ENCODE measurements around the gene FUT2. TPM values are rescaled to one million over a fixed set of nuclear protein-coding genes. Genes with fewer than 3 reads are reported as not detected.

Gene FUT2
- total and polyA plus RNA-seq, 2 donors from 2014 or later, result 0.28 to 5.8 TPM

DNA sequence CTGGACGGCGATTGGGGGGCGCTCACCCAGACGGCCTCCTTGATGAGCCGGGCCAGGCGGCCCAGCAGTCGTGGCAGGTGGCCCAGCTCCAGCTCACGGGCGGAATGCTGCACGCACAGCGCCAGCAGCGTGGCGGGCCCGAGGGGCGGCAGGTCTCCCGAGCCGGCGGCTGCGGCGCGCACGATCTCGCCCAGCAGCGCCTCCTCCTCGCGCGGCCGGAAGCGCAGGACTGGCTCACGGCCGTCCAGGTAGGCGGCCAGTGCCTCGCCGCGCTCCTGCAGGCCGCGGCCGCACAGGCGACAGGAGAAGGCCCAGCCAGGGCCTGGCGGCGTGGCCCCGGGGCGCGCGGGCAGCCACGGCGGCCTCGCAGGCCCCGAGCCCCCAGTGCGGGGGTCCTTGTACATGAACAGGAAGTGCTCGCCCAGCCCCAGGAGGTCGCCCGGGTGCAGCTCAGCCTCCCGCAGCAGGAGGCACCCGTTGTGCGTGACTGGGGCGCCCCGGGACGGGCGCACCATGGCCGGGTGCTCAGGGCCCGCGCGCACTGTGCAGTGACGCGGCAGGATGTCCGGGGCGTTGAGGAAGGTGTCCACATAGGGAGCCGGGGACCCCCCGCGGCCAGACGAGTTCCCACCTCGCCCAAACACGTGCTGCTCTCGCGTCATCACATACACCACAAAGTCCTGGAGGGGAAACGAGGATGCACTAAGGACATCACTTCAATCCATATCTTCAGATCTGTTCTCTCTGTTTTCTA is 33.3 kb downstream of the FUT2 start:
- FAIRE-seq (no peak), DNase-seq (peak in 3 of 5 donors; percentile 51 to 78 (median 60))
- H3K27me3 ChIP-seq (ENCODE audit: control insufficient read depth, insufficient read depth, low read length), result no peaks in the 10 kb centered on the region
- H3K27ac ChIP-seq (ENCODE audit: low read depth in 2 of 2, low read length in 2 of 2), result no peak overlapping the region
- no peak overlapping the region for H3K9ac ChIP-seq (ENCODE audit: low read length in 3 of 3)
- intact Hi-C loops (cut with DNase I), result no loop called here
- H3K36me3 ChIP-seq (ENCODE audit: control insufficient read depth in 2 of 3, insufficient read depth in 3 of 3, low read length in 3 of 3), result peaks cover 0 to 3% (median 0%) of the 10 kb centered on the region in 3 donors
- no peaks in the 10 kb centered on the region for H3K9me3 ChIP-seq (ENCODE audit: control insufficient read depth in 2 of 3, insufficient read depth in 1 of 3, low read length in 3 of 3)
- H3K4me1 ChIP-seq (ENCODE audit: control insufficient read depth in 2 of 3, insufficient read depth in 2 of 3, low read depth in 1 of 3, low read length in 3 of 3), result peaks cover 0 to 7% (median 0%) of the 10 kb centered on the region in 3 donors
- TF ChIP-seq, protein P1, sequence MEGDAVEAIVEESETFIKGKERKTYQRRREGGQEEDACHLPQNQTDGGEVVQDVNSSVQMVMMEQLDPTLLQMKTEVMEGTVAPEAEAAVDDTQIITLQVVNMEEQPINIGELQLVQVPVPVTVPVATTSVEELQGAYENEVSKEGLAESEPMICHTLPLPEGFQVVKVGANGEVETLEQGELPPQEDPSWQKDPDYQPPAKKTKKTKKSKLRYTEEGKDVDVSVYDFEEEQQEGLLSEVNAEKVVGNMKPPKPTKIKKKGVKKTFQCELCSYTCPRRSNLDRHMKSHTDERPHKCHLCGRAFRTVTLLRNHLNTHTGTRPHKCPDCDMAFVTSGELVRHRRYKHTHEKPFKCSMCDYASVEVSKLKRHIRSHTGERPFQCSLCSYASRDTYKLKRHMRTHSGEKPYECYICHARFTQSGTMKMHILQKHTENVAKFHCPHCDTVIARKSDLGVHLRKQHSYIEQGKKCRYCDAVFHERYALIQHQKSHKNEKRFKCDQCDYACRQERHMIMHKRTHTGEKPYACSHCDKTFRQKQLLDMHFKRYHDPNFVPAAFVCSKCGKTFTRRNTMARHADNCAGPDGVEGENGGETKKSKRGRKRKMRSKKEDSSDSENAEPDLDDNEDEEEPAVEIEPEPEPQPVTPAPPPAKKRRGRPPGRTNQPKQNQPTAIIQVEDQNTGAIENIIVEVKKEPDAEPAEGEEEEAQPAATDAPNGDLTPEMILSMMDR (IDR thresholded peaks at IDR 0.05; ENCODE audit: borderline replicate concordance, extremely low read depth, insufficient read depth), result no peak
- H3K4me3 ChIP-seq (ENCODE audit: low read length in 3 of 3), result no peak overlapping the region

DNA sequence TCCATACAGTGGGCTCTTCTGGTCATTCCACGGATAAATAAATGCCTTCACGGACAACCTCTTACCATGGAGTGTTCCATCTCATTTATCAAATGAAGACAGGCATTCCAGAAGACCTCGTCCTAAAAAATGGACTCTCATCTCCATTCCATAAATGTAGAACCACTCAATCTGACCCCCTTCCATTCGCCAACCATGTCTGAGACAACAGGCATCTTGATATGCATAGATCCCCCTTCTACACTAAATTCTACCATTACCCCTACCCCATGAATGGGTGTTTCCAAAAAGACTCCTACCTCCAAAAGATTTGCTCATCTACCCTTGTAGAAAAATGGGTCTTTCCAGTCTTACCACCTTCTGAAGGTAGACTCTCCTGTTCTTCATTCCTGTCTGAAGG is 35.7 kb downstream of the FUT2 start:
- no peak overlapping the region for H3K9ac ChIP-seq (ENCODE audit: low read length in 3 of 3)
- no peak overlapping the region for H3K27ac ChIP-seq (ENCODE audit: low read depth in 2 of 2, low read length in 2 of 2)
- peaks cover 0 to 3% (median 0%) of the 10 kb centered on the region in 3 donors for H3K36me3 ChIP-seq (ENCODE audit: control insufficient read depth in 2 of 3, insufficient read depth in 3 of 3, low read length in 3 of 3)
- no peaks in the 10 kb centered on the region for H3K27me3 ChIP-seq (ENCODE audit: control insufficient read depth, insufficient read depth, low read length)
- intact Hi-C loops (cut with DNase I), result no loop called here
- TF ChIP-seq, protein P1 (IDR thresholded peaks at IDR 0.05; ENCODE audit: borderline replicate concordance, extremely low read depth, insufficient read depth), result no peak
- no peak for DNase-seq
- no peaks in the 10 kb centered on the region for H3K4me1 ChIP-seq (ENCODE audit: control insufficient read depth in 2 of 3, insufficient read depth in 2 of 3, low read depth in 1 of 3, low read length in 3 of 3)
- no peaks in the 10 kb centered on the region for H3K9me3 ChIP-seq (ENCODE audit: control insufficient read depth in 2 of 3, insufficient read depth in 1 of 3, low read length in 3 of 3)
- H3K4me3 ChIP-seq (ENCODE audit: low read length in 3 of 3), result no peak overlapping the region
- no peak for FAIRE-seq

DNA sequence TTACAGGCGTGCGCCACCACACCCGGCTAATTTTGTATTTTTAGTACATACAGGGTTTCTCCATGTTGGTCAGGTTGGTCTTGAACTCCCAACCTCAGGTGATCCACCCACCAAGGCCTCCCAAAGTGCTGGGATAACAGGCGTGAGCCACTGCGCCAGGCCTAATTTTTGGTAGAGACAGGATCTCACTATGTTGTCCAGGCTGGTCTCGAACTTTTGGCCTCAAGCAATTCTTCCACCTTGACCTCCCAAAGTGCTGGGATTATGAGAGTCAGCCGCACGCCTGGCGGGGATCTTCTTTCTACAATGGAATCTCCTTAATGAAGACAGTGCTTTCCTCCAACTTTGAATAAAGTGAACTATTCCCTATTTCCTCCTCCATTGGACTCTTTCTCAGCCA is 38.9 kb downstream of the FUT2 start:
- no peak overlapping the region for H3K4me3 ChIP-seq (ENCODE audit: low read length in 3 of 3)
- no peaks in the 10 kb centered on the region for H3K27me3 ChIP-seq (ENCODE audit: control insufficient read depth, insufficient read depth, low read length)
- no peak overlapping the region for H3K9ac ChIP-seq (ENCODE audit: low read length in 3 of 3)
- H3K9me3 ChIP-seq (ENCODE audit: control insufficient read depth in 2 of 3, insufficient read depth in 1 of 3, low read length in 3 of 3), result no peaks in the 10 kb centered on the region
- H3K36me3 ChIP-seq (ENCODE audit: control insufficient read depth in 2 of 3, insufficient read depth in 3 of 3, low read length in 3 of 3), result no peaks in the 10 kb centered on the region
- no peak overlapping the region for H3K27ac ChIP-seq (ENCODE audit: low read depth in 2 of 2, low read length in 2 of 2)
- DNase-seq, result no peak
- peaks cover 0 to 6% (median 0%) of the 10 kb centered on the region in 3 donors for H3K4me1 ChIP-seq (ENCODE audit: control insufficient read depth in 2 of 3, insufficient read depth in 2 of 3, low read depth in 1 of 3, low read length in 3 of 3)
- no peak for FAIRE-seq
- TF ChIP-seq, protein P1 (IDR thresholded peaks at IDR 0.05; ENCODE audit: borderline replicate concordance, extremely low read depth, insufficient read depth), result no peak
- intact Hi-C loops (cut with DNase I), result no loop called here
